ENCODE results near the gene CRIP1.

Gene CRIP1

DNA sequence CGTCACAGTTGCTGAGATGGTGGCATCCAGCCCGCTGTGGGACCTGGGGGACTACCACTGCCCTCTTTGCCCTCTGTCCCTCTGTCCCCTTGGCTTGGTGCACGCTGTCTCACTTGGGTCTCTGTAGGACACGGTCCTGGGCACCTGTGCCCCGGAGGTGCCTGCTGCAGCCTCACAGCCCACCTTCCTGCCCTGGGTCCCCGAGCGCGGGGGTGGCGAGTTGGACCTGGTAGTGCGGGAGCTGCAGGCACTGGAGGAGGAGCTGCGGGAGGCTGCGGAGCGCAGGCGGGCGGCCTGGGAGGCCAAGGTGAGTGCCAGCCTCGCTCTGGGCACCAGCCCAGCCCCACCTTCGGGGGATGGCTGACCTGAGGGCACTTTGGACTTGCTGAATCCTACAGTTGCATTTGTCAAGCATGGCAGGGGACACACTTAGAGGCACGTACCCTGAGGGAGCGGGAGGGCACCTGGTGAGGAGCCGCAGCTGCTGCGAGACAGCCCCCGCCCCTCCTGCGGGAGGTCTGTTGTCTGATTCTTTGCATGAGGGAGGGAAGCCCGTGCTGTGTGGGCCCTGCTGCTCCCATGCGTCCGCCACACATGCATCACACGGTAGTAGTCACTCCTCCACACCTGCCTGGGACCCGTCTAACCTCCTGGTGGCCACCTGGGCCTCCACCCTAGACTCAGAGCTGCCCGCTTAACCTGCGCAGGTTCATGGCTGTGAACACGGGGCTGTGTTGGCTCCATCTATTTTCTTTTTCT lies 11.2 kb downstream of the CRIP1 start:
- TF ChIP-seq JUND (IDR thresholded peaks at IDR 0.05; ENCODE audit: low read depth): no peak
- DNase-seq (ENCODE audit: low read depth in 1 of 2, low spot score in 1 of 2): no peak
- in situ Hi-C loops (cut with HindIII; ENCODE audit: low pct_unique_long_range_greater_than_20kb, low sequenced_read_pairs): no loop called here

DNA sequence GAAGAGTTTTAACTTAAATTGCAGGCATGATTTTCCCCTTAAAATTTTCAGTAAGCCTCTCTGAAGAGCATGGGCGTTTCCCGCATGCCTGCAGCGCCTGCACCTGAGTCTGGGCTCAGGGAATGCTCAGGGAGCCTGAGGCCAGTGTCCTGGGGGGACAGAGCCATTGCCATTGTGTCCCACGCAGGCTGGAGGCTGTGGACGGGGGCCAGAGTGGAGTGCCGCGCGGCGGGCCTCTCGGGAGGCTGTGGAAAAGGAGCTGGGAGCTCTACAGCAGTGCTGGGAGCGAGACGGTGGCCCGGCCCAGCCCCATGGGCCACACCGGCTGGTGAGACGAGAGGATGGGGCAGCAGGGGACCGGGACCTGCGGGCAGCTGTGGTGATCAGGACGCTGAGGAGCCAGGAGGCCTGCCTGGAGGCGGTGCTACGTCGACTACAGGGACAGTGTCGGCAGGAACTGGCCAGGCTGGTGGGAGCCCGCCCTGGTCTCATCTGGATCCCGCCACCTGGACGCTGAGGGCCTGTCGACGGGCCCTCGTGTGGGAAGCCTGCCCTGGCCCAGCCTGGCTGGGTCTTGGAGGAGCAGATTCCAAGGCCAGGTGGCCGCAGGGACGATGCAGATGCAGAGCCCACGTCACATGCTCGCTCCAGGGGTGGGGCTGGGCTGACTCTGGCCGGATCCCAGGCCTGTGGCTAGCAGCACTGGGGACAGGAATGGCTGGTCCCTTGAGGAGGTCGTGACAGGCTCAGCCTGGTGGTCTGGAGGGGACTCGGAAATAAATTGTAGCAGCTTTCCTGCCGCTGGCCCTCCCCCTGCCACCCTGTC lies 12.0 kb downstream of the CRIP1 start:
- no peak for TF ChIP-seq JUND (IDR thresholded peaks at IDR 0.05; ENCODE audit: low read depth)
- in situ Hi-C loops (cut with HindIII; ENCODE audit: low pct_unique_long_range_greater_than_20kb, low sequenced_read_pairs): no loop called here
- DNase-seq (ENCODE audit: low read depth in 1 of 2, low spot score in 1 of 2): no peak

DNA sequence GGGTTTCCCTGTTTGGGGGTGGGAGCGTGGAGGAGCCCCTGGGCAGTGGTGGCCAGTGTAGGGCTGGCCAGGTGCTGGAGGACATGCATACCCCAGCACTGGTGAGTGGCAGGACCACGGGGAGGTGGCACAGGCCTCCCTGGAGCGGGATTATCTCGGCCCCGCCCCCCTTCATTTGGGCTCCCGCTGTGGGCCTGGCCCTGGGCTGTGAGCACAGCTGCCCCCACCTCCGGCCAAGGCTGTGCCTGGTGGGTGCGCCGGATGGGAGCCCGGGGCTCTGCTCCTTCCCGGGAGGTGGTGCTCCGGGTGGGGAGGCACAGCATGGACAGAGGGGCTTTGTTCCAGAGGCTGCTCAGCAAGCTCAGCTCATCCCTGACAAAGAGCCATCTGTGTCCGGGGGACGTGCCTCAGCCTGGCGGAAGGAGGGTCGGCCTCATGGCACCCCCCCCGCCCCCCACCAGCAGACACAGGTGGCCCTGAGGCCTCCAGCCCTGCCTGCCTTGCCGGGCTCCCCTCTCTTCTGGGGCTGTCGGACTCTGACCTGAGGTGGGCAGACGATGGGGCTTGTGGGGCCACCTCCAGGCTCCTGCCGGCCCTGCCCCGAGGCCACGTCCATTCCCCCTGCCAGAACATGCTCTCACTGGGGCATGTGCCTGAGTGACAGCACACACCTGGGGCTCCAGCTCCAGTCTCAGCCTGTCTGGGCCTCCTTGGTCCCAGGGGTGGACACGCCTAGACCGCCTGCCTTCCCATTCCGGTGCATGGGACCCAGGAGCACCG lies 12.8 kb downstream of the CRIP1 start:
- TF ChIP-seq JUND (IDR thresholded peaks at IDR 0.05; ENCODE audit: low read depth): no peak
- in situ Hi-C loops (cut with HindIII; ENCODE audit: low pct_unique_long_range_greater_than_20kb, low sequenced_read_pairs): no loop called here
- DNase-seq (ENCODE audit: low read depth in 1 of 2, low spot score in 1 of 2): no peak

DNA sequence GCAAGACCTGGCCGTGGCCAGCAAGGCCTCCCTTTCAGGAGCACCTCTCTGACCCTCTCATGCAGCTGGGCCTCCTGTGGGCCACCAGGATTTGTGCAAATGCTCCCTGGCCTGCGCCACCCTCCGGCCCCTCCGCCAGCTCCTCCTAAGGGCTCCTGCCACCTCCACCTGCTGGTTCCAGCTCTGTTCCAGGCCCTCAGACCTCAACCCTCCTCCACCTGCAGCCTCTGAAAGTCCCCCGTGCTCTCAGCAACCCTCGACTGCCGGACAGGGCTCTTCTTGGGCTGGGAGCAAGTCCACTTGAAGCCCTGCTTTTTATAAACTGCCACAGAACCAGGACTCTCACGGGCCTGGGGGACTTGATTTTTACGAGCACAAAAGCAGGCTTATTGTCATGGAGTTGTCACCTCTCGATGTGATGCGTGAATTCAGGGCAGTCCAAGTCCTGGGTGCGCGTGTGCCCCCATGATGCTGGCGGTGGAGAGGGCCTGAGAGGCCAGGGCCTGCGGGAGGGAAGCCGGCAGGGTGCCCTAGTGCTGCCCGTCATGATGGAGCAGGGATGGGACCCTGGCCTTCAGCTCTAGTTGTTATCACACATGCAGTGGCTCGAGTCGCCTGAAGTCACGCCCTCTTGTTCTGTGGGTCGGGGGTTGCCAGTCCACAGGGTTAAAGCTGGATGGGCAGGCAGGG lies 13.5 kb downstream of the CRIP1 start:
- in situ Hi-C loops (cut with HindIII; ENCODE audit: low pct_unique_long_range_greater_than_20kb, low sequenced_read_pairs): no loop called here
- no peak for TF ChIP-seq JUND (IDR thresholded peaks at IDR 0.05; ENCODE audit: low read depth)
- no peak for DNase-seq (ENCODE audit: low read depth in 1 of 2, low spot score in 1 of 2)

DNA sequence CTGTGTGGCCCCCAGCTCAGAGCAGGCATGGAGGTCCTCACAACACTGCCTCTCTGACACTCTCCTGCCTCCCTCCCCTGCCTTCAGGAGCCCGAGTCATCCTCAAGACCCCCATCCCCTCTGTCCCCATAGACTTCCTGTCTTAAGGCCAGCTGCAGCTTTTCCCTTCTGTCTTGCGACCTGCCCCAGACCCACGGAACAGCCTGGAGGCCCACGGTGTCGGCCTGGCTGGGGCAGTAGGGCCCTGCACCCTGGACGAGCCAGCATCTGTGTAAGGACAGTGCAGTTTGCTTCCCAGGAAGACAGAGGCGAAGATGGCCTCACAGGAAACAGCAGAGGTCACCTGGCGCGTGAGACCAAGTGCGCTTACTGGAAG lies 14.0 kb downstream of the CRIP1 start:
- no peak for TF ChIP-seq JUND (IDR thresholded peaks at IDR 0.05; ENCODE audit: low read depth)
- in situ Hi-C loops (cut with HindIII; ENCODE audit: low pct_unique_long_range_greater_than_20kb, low sequenced_read_pairs): no loop called here
- DNase-seq (ENCODE audit: low read depth in 1 of 2, low spot score in 1 of 2): no peak

DNA sequence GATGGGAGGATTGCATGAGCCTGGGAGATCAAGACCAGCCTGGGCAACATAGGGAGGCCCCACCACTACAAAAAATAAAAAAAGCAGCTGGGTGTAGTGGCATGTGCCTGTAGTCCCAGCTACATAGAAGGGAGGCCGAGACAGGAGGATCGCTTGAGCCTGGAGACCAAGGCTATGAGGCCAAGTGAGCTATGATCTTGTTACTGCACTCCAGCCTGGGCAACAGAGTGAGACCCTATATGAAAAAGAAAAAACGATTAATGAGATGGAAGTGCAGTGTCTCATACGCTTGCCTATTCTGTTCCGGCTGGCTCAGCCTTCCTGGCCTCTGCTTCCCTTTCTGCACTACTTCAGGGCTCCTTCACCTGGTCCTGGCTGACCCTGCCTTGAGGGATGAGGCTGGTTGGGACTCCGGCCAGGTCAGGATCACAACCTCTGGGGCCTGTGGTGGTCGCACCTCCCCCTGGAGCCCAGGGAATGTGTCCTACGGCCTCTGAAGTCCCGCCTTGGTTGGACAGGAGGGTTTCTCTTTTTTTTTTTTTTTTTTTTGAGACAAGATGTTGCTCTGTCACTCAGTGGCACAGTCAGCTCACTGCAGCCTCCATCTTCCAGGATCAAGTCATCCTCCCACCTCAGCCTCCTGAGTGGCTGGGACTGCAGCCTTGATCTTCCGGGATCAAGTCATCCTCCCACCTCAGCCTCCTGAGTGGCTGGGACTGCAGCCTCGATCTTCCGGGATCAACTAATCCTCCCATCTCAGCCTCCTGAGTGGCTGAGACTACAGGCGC lies 15.0 kb downstream of the CRIP1 start:
- no peak for TF ChIP-seq JUND (IDR thresholded peaks at IDR 0.05; ENCODE audit: low read depth)
- no peak for DNase-seq (ENCODE audit: low read depth in 1 of 2, low spot score in 1 of 2)
- in situ Hi-C loops (cut with HindIII; ENCODE audit: low pct_unique_long_range_greater_than_20kb, low sequenced_read_pairs): no loop called here

DNA sequence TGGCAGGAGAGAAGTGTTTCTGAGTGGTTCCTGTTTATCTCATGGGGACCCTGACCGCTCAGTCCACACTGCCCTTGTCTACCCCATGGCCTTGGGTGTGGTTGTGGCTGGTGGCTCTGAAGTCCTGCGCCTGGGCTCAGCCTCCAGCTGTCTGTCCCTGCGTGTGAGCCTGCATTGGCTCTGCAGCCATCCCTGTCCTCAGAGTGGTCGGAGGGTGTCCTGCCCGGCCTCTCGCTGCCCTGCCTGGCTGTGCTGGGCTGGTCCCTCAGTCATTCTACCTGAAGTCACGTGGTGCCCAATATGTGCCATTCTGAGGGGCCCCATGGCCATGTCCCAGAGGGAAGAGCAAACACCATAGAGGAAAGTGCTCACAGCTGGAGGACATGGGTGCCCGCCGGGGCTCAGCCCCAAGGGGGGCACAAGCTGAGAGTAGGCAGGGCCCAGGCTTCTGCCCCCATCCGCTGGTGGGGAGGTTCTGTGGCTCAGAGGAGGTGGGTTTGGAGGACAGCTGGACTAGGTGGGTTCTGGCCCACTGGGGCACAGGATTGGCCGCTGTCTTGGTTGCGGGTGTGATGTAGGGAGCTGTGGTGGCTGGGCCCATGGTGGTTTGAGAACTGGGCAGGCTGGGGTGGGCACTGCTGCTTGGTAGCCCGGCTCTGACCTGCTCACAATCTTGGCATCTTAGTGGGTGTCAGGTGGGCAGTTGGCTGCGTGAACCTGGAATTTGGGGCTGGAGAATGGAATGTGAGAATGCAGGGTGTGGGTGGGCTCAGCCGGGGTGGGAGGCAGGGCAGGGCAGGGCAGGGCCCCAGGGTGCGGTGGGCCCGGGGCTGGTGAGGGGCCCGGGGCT lies 16.0 kb downstream of the CRIP1 start:
- in situ Hi-C loops (cut with HindIII; ENCODE audit: low pct_unique_long_range_greater_than_20kb, low sequenced_read_pairs): no loop called here
- DNase-seq (ENCODE audit: low read depth in 1 of 2, low spot score in 1 of 2): no peak
- TF ChIP-seq JUND (IDR thresholded peaks at IDR 0.05; ENCODE audit: low read depth): no peak

DNA sequence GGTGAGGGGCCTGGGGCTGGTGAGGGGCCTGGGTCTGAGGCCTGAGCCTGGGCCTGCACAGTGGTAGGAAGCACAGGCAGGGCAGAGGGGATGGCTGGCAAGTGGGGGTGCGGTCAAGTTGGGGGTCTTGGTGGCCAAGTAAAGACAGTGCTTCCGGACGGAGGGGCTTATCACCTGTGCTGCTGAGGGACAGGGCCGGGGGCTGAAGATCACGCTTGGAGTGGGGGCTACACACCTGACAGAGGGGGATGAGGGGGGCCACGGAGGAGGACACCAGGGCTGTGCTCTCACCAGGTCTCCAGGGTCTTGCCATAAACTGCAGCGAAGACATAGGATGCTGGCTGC lies 16.6 kb downstream of the CRIP1 start:
- TF ChIP-seq JUND (IDR thresholded peaks at IDR 0.05; ENCODE audit: low read depth): no peak
- DNase-seq (ENCODE audit: low read depth in 1 of 2, low spot score in 1 of 2): no peak
- in situ Hi-C loops (cut with HindIII; ENCODE audit: low pct_unique_long_range_greater_than_20kb, low sequenced_read_pairs): no loop called here

DNA sequence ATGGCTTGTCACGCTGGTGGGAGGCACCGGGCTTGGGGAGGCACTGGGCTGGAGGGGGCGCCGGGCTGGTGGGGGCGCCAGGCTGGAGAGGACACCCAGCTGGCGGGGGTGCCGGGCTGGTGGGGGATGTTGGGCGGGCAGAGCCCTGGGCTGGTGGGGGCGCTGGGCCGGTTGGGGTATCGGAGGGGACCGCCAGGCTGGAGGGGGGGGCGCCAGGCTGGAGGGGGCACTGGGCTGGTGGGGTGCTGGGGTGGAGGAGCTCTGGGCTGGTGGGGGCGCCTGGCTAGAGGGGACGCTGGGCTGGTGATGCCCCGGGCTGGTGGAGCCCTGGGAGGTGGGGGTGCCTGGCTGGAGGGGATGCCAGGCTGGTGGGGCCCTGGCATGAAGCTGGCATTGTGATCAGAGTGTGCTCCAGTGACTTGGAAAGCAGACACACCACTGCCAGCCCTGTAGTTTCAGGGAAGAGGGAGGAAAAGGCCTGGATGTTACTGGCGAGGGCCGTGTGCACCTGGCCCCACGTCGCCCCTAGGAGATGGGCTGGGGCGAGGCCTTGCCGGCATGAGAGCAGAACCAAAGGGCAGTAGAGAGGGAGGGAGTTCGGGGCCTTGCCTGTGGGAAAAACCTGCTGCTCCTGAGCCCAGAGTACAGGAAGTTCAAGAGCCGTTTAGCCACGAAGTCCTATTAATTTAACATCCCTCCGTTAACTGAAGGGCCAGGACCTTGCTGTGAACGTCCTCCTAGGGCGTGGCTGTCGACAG lies 17.4 kb downstream of the CRIP1 start:
- no peak for DNase-seq (ENCODE audit: low read depth in 1 of 2, low spot score in 1 of 2)
- in situ Hi-C loops (cut with HindIII; ENCODE audit: low pct_unique_long_range_greater_than_20kb, low sequenced_read_pairs): no loop called here
- TF ChIP-seq JUND (IDR thresholded peaks at IDR 0.05; ENCODE audit: low read depth): no peak

DNA sequence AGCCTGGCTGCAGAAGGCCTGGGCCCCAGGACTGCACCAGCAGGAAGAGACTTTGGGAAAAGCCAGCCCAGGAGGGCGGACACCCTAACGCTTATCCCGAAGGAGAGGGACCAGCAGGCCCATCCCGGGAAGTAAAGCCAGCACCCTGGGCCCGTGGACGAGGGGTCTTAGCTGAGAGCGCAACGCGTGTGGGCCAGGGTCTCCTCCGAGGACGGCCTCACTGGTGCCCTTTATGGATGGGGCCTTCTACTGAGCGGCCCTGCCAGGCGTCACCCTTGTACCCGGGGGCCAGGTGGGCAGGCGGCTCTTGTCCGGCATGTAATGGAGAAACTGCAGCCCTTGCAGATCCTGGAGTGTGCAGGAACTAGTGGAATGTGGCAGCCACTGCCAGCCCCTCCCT lies 18.4 kb downstream of the CRIP1 start:
- in situ Hi-C loops (cut with HindIII; ENCODE audit: low pct_unique_long_range_greater_than_20kb, low sequenced_read_pairs): no loop called here
- TF ChIP-seq JUND (IDR thresholded peaks at IDR 0.05; ENCODE audit: low read depth): no peak
- DNase-seq (ENCODE audit: low read depth in 1 of 2, low spot score in 1 of 2): no peak

Data from T47D (cell line).